DND-41 (cell line): ENCODE measurements around the gene FOXP4.

Source experiments
- ATAC-seq: fragments of 200-7000 bp; cut with Tn5 transposase; 3 replicates; pipeline ENCODE4 v1.9.1; 2021; ENCODE audit warnings: low read depth; ENCODE audit not compliant: insufficient read depth
- DNase-seq: peaks from one replicate; pipeline ENCODE4 v3.0.0-alpha.2; 2020
- H2AFZ ChIP-seq: 2 replicates; pipeline ENCODE4 v1.6.0; 2012; ENCODE audit warnings: low read depth, low read length
- H3K27ac ChIP-seq: 2 replicates; pipeline ENCODE4 v1.5.1; 2012; ENCODE audit warnings: low read length, inconsistent platforms
- H3K27me3 ChIP-seq: fragments of 200-600 bp; sonication (generic); 2 replicates; pipeline ENCODE4 v1.6.0; 2012; ENCODE audit warnings: low read length, mild to moderate bottlenecking, inconsistent platforms; ENCODE audit not compliant: insufficient read depth, poor library complexity
- H3K36me3 ChIP-seq: 2 replicates; pipeline ENCODE4 v1.5.1; 2012; ENCODE audit warnings: low read length, inconsistent platforms; ENCODE audit not compliant: insufficient read depth
- H3K4me1 ChIP-seq: 2 replicates; pipeline ENCODE4 v1.5.1; 2012; ENCODE audit warnings: mild to moderate bottlenecking, low read length; ENCODE audit not compliant: insufficient read depth
- H3K4me2 ChIP-seq: 2 replicates; pipeline ENCODE4 v1.6.0; 2012; ENCODE audit warnings: mild to moderate bottlenecking, moderate library complexity, low read length, inconsistent platforms; ENCODE audit not compliant: insufficient read depth
- H3K4me3 ChIP-seq, 2 experiments: fragments of 200-600 bp in 1 of 2; shearing (Covaris generic) in 1 of 2; 2 replicates each; pipeline ENCODE4 v1.5.1; 2012 to 2016; ENCODE audit warnings: inconsistent platforms in 2 of 2, low read length in 2 of 2, mild to moderate bottlenecking in 2 of 2, low read depth in 1 of 2, moderate library complexity in 1 of 2
- H3K79me2 ChIP-seq: 2 replicates; pipeline ENCODE4 v1.6.0; 2012; ENCODE audit warnings: low read length, inconsistent platforms; ENCODE audit not compliant: insufficient read depth
- H3K9ac ChIP-seq: 2 replicates; pipeline ENCODE4 v1.6.0; 2012; ENCODE audit warnings: low read depth, mild to moderate bottlenecking, inconsistent platforms, low read length, moderate library complexity
- H3K9me3 ChIP-seq: 2 replicates; pipeline ENCODE4 v1.5.1; 2012; ENCODE audit warnings: low read length, moderate library complexity, mild to moderate bottlenecking, inconsistent platforms; ENCODE audit not compliant: insufficient read depth, severe bottlenecking
- H4K20me1 ChIP-seq: 2 replicates; pipeline ENCODE4 v1.6.0; 2012; ENCODE audit warnings: low read length; ENCODE audit not compliant: insufficient read depth
- CTCF ChIP-seq: IDR thresholded peaks from 2 replicates; pipeline ENCODE4 v1.5.1; 2012; ENCODE audit warnings: borderline replicate concordance, low read length, moderate library complexity, mild to moderate bottlenecking; ENCODE audit not compliant: poor library complexity, severe bottlenecking; ENCODE audit errors: extremely low read depth
- EZH2 ChIP-seq: IDR thresholded peaks from 3 replicates; pipeline ENCODE4 v1.6.1; 2012; ENCODE audit warnings: borderline replicate concordance, low read depth, mild to moderate bottlenecking, moderate library complexity, low read length, inconsistent platforms; ENCODE audit not compliant: severe bottlenecking

The FOXP4 gene

DNA sequence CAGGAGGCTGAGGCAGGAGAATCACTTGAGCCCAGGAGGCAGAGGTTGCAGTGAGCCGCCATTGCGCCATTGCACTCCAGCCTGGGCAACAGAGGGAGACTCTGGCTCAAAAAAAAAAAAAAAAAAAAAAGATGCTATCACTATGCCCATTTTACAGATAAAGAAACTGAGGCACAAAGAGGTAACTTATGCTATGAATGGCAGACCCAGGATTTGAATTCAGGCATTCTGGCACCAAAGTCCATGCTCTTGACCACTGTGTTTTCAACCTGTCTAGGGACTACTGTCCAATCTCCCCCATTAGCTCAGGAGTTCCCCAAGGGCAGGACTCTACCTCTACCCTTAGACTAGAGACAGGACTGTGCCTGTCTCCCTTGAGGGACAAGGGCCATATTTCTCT lies 82.9 kb downstream of the FOXP4 start:
- no peak for ATAC-seq
- no peaks in the 10 kb centered on the region for H3K79me2 ChIP-seq
- no peak for DNase-seq
- H3K4me1 ChIP-seq: peaks cover 40% of the 10 kb centered on the region
- H3K27me3 ChIP-seq: no peaks in the 10 kb centered on the region
- no peak overlapping the region for H3K9ac ChIP-seq
- TF ChIP-seq CTCF (no peak), EZH2 (no peak)
- no peaks in the 10 kb centered on the region for H4K20me1 ChIP-seq
- H3K27ac ChIP-seq: no peak overlapping the region
- H3K4me2 ChIP-seq: no peak overlapping the region
- H3K9me3 ChIP-seq: no peaks in the 10 kb centered on the region
- no peaks in the 10 kb centered on the region for H3K36me3 ChIP-seq
- H3K4me3 ChIP-seq: no peak overlapping the region
- H2AFZ ChIP-seq: no peak overlapping the region

DNA sequence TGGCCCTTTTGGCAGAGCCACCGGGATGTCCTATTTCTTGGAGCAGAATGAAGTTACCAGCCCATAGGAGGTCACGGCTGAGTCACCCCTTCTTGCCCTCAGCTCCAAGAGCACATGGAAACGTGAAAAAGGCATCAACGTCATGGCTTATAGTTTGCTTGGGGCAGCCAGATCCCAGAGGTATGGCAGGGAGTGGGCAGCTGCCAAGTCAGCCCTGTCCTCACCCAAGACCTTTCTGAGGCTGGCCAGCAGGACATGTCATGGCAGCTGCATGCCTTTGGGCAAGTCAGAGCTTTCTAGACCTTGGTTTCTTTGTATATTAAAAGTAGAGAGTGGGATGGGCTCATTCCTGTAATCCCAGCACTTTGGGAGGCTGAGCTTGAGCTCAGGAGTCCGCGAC lies 83.9 kb downstream of the FOXP4 start:
- Histone ChIP-seq H3K27me3 (no peaks in the 10 kb centered on the region), H3K79me2 (no peaks in the 10 kb centered on the region), H3K4me1 (peaks cover 30% of the 10 kb centered on the region), H2AFZ (no peak overlapping the region), H3K4me2 (no peak overlapping the region), H4K20me1 (no peaks in the 10 kb centered on the region), H3K9me3 (no peaks in the 10 kb centered on the region), H3K36me3 (no peaks in the 10 kb centered on the region), H3K9ac (no peak overlapping the region), H3K27ac (no peak overlapping the region), H3K4me3 (no peak overlapping the region)
- DNase-seq (no peak), ATAC-seq (no peak)
- TF ChIP-seq EZH2: no peak
- no peak for TF ChIP-seq CTCF

- Histone ChIP-seq H3K4me3 (no peak overlapping the region), H3K4me2 (no peak overlapping the region), H3K27me3 (no peaks in the 10 kb centered on the region), H3K79me2 (no peaks in the 10 kb centered on the region), H3K9me3 (no peaks in the 10 kb centered on the region), H4K20me1 (no peaks in the 10 kb centered on the region), H3K27ac (no peak overlapping the region), H2AFZ (no peak overlapping the region), H3K9ac (no peak overlapping the region), H3K36me3 (no peaks in the 10 kb centered on the region), H3K4me1 (peaks cover 22% of the 10 kb centered on the region)
- TF ChIP-seq EZH2: no peak
- no peak for TF ChIP-seq CTCF
- ATAC-seq (no peak), DNase-seq (no peak)
These were observed 84.8 kb downstream of the FOXP4 start for GRCh38 chr6:41630946-41631345.

DNA sequence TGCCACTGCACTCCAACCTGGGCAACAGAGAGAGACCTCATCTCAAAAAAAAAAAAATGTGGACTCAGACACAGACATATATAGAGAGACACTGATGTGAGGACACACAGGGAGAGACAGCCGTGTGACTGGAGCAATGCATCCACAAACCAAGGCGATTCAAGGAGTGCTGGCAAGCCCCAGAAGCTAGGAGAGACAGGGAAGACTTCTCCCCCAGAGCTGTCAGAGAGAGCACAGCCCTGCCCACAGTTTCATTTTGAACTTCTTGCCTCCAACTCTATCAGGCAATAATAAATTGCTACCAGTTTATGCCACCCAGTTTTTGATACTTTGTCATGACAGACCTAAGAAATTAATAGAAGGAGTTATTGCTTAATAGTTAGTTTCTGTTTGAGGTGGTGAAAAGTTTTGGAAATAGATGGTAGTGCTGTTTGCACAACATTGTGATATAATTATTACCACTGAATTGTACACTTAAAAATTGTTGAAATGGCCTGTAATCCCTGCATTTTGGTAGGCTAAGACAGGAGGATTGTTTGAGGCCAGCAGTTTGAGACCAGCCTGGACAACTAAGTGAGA lies 87.0 kb downstream of the FOXP4 start:
- Histone ChIP-seq H2AFZ (no peak overlapping the region), H3K27me3 (peaks cover 2% of the 10 kb centered on the region), H3K9ac (no peak overlapping the region), H4K20me1 (no peaks in the 10 kb centered on the region), H3K9me3 (no peaks in the 10 kb centered on the region), H3K4me2 (no peak overlapping the region), H3K79me2 (no peaks in the 10 kb centered on the region), H3K27ac (no peak overlapping the region), H3K4me1 (peaks cover 7% of the 10 kb centered on the region), H3K4me3 (no peak overlapping the region), H3K36me3 (no peaks in the 10 kb centered on the region)
- no peak for DNase-seq
- no peak for ATAC-seq
- TF ChIP-seq EZH2: no peak
- TF ChIP-seq CTCF: no peak
